ENCODE results near the gene ZNF521. TPM values are rescaled to one million over a fixed set of nuclear protein-coding genes. Genes with fewer than 3 reads are reported as not detected.

ZNF521 gene
- polyA plus RNA-seq, 3 donors, result 0.07 to 0.20 TPM; not detected in 1

DNA sequence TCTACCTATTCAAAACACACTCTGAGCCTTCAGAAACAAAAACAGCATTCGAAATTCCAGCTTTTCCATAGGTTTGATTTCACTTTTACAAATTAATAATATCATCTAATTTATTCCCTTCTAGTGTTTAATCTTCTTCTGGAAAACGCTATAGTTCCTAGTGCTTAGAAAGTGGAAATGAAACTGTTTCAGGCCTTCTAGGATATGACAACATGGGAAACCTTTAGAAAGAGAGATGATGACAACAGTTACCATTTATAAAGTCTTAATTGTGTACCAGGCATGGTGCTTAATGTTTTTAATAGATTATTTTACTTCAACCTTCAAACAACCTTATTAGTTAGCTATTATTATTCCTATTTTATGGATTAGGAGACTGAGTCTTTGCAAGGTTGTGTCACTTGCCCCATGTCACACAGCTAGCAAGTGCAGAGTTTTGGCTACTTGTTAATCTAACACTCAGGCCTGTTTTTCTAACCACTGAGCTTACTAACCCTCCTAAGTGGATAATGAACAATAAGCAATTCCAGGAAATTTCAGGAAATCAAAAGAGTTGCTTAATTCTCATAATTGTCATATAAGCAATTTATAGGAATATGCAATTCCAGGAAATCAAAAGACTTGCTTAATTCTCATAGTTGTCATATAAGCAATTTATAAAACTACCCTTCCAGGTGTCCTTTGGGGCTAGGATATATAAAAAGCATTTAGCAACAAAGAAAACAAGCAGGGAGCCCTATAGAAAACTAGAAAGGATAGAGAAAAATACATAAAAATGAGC lies 206.0 kb downstream of the ZNF521 start:
- DNase-seq, result no peak
- Mint-ChIP-seq H3K36me3 (no peaks in the 10 kb centered on the region), H3K27me3 (ENCODE audit: low read depth in 3 of 3) (peaks cover 0 to 2% (median 0%) of the 10 kb centered on the region in 3 donors), H3K27ac (no peak overlapping the region), H3K9me3 (peaks cover 0 to under 1% (median 0%) of the 10 kb centered on the region in 7 donors), H3K4me3 (no peak overlapping the region), H3K4me1 (peaks cover 10% of the 10 kb centered on the region)
- Histone ChIP-seq H3K36me3 (replicated peaks in 1 of 2; ENCODE audit: control insufficient read depth in 1 of 2, insufficient read depth in 2 of 2, low read length in 2 of 2) (no peaks in the 10 kb centered on the region), H3K4me1 (ENCODE audit: control insufficient read depth in 1 of 2, insufficient read depth in 2 of 2, low read length in 2 of 2) (peaks cover 0 to 5% of the 10 kb centered on the region in 2 donors), H2AFZ (ENCODE audit: insufficient read depth, low read depth, low read length, poor library complexity, severe bottlenecking) (no peak overlapping the region), H3K9ac (ENCODE audit: insufficient read depth, low read length, poor library complexity, severe bottlenecking) (no peak overlapping the region), H4K20me1 (ENCODE audit: insufficient read depth, low read length) (no peaks in the 10 kb centered on the region), H3K4me2 (replicated peaks; ENCODE audit: extremely low read depth, low read length, poor library complexity, severe bottlenecking) (no peak overlapping the region), H3K27me3 (ENCODE audit: control insufficient read depth in 2 of 2, insufficient read depth in 2 of 2, low read length in 2 of 2) (no peaks in the 10 kb centered on the region), H3K4me3 (replicated peaks in 1 of 3; ENCODE audit: low read depth in 2 of 3, low read length in 3 of 3) (no peak overlapping the region), H3K27ac (ENCODE audit: low read depth in 1 of 2, low read length in 2 of 2) (no peak overlapping the region), H3K79me2 (ENCODE audit: insufficient read depth, low read length) (no peaks in the 10 kb centered on the region), H3K9me3 (replicated peaks in 1 of 2; ENCODE audit: control insufficient read depth in 1 of 2, insufficient read depth in 1 of 2, low read length in 2 of 2) (no peaks in the 10 kb centered on the region)
- WGBS (ENCODE audit: insufficient coverage), result no CpG with 5 or more reads among the region's 2 CpGs
- TF ChIP-seq CTCF (IDR thresholded peaks at IDR 0.05), result no peak
- intact Hi-C loops (cut with micrococcal nuclease), result no loop called here

- TF ChIP-seq CTCF (IDR thresholded peaks at IDR 0.05), result no peak
- H3K9ac ChIP-seq (ENCODE audit: insufficient read depth, low read length, poor library complexity, severe bottlenecking), result no peak overlapping the region
- no peak for DNase-seq
- H3K9me3 Mint-ChIP-seq, result no peaks in the 10 kb centered on the region
- no peak overlapping the region for H3K4me2 ChIP-seq (replicated peaks; ENCODE audit: extremely low read depth, low read length, poor library complexity, severe bottlenecking)
- no peaks in the 10 kb centered on the region for H3K27me3 ChIP-seq (ENCODE audit: control insufficient read depth in 2 of 2, insufficient read depth in 2 of 2, low read length in 2 of 2)
- H3K36me3 Mint-ChIP-seq, result no peaks in the 10 kb centered on the region
- H3K27ac ChIP-seq (ENCODE audit: low read depth in 1 of 2, low read length in 2 of 2), result no peak overlapping the region
- H2AFZ ChIP-seq (ENCODE audit: insufficient read depth, low read depth, low read length, poor library complexity, severe bottlenecking), result no peak overlapping the region
- intact Hi-C loops (cut with micrococcal nuclease), result no loop called here
- H3K79me2 ChIP-seq (ENCODE audit: insufficient read depth, low read length), result no peaks in the 10 kb centered on the region
- no peaks in the 10 kb centered on the region for H3K9me3 ChIP-seq (replicated peaks in 1 of 2; ENCODE audit: control insufficient read depth in 1 of 2, insufficient read depth in 1 of 2, low read length in 2 of 2)
- H3K4me3 ChIP-seq (replicated peaks in 1 of 3; ENCODE audit: low read depth in 2 of 3, low read length in 3 of 3), result no peak overlapping the region
- no peak overlapping the region for H3K4me3 Mint-ChIP-seq
- H3K36me3 ChIP-seq (replicated peaks in 1 of 2; ENCODE audit: control insufficient read depth in 1 of 2, insufficient read depth in 2 of 2, low read length in 2 of 2), result no peaks in the 10 kb centered on the region
- no peak overlapping the region for H3K27ac Mint-ChIP-seq
- peaks cover 10% of the 10 kb centered on the region for H3K4me1 Mint-ChIP-seq
- 85% methylated on average over 2 of the region's 2 CpGs for WGBS (ENCODE audit: insufficient coverage)
- peaks cover 0 to 5% of the 10 kb centered on the region in 2 donors for H3K4me1 ChIP-seq (ENCODE audit: control insufficient read depth in 1 of 2, insufficient read depth in 2 of 2, low read length in 2 of 2)
- H3K27me3 Mint-ChIP-seq (ENCODE audit: low read depth in 3 of 3), result no peaks in the 10 kb centered on the region
- no peaks in the 10 kb centered on the region for H4K20me1 ChIP-seq (ENCODE audit: insufficient read depth, low read length)
Observed at GRCh38 chr18:25144820-25145219, 207.1 kb downstream of the ZNF521 start.

All from CD14-positive monocyte (primary cell).